GM12878 (cell line): ENCODE results near the gene KIAA0319L. TPM values are rescaled to one million over a fixed set of nuclear protein-coding genes. Genes with fewer than 3 reads are reported as not detected.
A peak's percentile ranks its signal among the peaks of the same experiment; 100 is the strongest.

Source experiments
- ATAC-seq: fragments of 200-7000 bp; cut with Tn5 transposase; 3 replicates; pipeline ENCODE4 v1.9.1; 2020; ENCODE audit warnings: mild to moderate bottlenecking, moderate library complexity
- BruUV-seq: library from RNA; stranded (reverse); fragments of 400-500 nt; replicated peaks from 2 replicates; lab custom pipeline; 2021; lab: Mats Ljungman, UMichigan
- CTCF ChIA-PET: fragments of 300-600 bp; sonication (Branson Sonifier 250); formaldehyde crosslinking; extraction: SDS; loops from one replicate; lab custom pipeline; 2021; ENCODE audit warnings: inconsistent platforms; lab: Yijun Ruan, JAX
- POLR2A ChIA-PET: fragments of 350-600 bp; formaldehyde crosslinking; extraction: SDS; loops from one replicate; lab custom pipeline; 2021; ENCODE audit warnings: inconsistent platforms; lab: Charles Lee
- RAD21 ChIA-PET: fragments of 300-600 bp; sonication (Branson Sonifier 250); formaldehyde crosslinking; loops from one replicate; lab custom pipeline; 2023; ENCODE audit warnings: antibody characterized with exemption; ENCODE audit not compliant: unreplicated experiment; lab: Charles Lee
- SMC1A ChIA-PET: fragments of 300-600 bp; sonication (Branson Sonifier 250); formaldehyde crosslinking; loops from one replicate; lab custom pipeline; 2023; ENCODE audit not compliant: unreplicated experiment, uncharacterized antibody; lab: Charles Lee
- DNase-seq: peaks from one replicate; pipeline ENCODE4 v3.0.0-alpha.2; 2011; ENCODE audit warnings: low read depth, low spot score
- FAIRE-seq: peaks from 3 replicates; lab custom pipeline; 2011; peaks lifted over from hg19 to GRCh38; lab: Jason Lieb, UNC
- H2AFZ ChIP-seq: 2 replicates; pipeline ENCODE4 v1.6.0; 2011; ENCODE audit warnings: low read depth, low read length, control low read depth; ENCODE audit not compliant: control insufficient read depth
- H3K27ac ChIP-seq: 2 replicates; pipeline ENCODE4 v1.5.1; 2011; ENCODE audit warnings: control low read depth; ENCODE audit not compliant: control insufficient read depth, insufficient read depth
- H3K27me3 ChIP-seq, 2 experiments: replicated peaks in 1 of 2; 2 replicates each; pipeline versions ENCODE4 v1.6.0 to v1.6.1; 2011; ENCODE audit warnings: low read length in 1 of 2; ENCODE audit not compliant: control insufficient read depth in 2 of 2, insufficient read depth in 2 of 2
- H3K36me3 ChIP-seq, 2 experiments: 2 replicates each; pipeline ENCODE4 v1.5.1; 2011; ENCODE audit warnings: low read length in 1 of 2; ENCODE audit not compliant: control insufficient read depth in 2 of 2, insufficient read depth in 2 of 2
- H3K4me1 ChIP-seq: 2 replicates; pipeline ENCODE4 v1.6.1; 2011; ENCODE audit warnings: mild to moderate bottlenecking, low read length, moderate library complexity, mixed read lengths; ENCODE audit not compliant: control insufficient read depth, insufficient read depth
- H3K4me2 ChIP-seq: 2 replicates; pipeline ENCODE4 v1.6.0; 2011; ENCODE audit warnings: control low read depth; ENCODE audit not compliant: control insufficient read depth, insufficient read depth
- H3K4me3 ChIP-seq: fragments of 200-600 bp; sonication (generic); 2 replicates; pipeline ENCODE4 v1.5.1; 2016
- H3K79me2 ChIP-seq: 2 replicates; pipeline ENCODE4 v1.6.0; 2011; ENCODE audit warnings: low read length; ENCODE audit not compliant: control insufficient read depth, insufficient read depth
- H3K9ac ChIP-seq: 2 replicates; pipeline ENCODE4 v1.8.0; 2011; ENCODE audit warnings: low read length, control low read depth, mixed read lengths; ENCODE audit not compliant: control insufficient read depth, insufficient read depth
- H3K9me3 ChIP-seq: replicated peaks from 3 replicates; pipeline ENCODE4 v1.5.1; 2011; ENCODE audit warnings: mild to moderate bottlenecking, low read length; ENCODE audit not compliant: control insufficient read depth, insufficient read depth
- H4K20me1 ChIP-seq: 2 replicates; pipeline ENCODE4 v1.6.0; 2011; ENCODE audit not compliant: control insufficient read depth, insufficient read depth
- BHLHE40 ChIP-seq, 2 experiments: fragments of 450-650 bp in 1 of 2; IDR thresholded peaks; 2 replicates each; pipeline ENCODE4 v1.6.1; 2011 to 2017; ENCODE audit warnings: low read depth in 2 of 2, borderline replicate concordance in 1 of 2, improper control_type of control experiment in 1 of 2, low read length in 1 of 2, mild to moderate bottlenecking in 1 of 2
- CHD1 ChIP-seq: IDR thresholded peaks from 2 replicates; pipeline ENCODE4 v1.6.1; 2012; ENCODE audit warnings: low read depth, low read length, improper control_type of control experiment
- GATAD2B ChIP-seq: fragments of 450-650 bp; conservative IDR thresholded peaks from 2 replicates; pipeline ENCODE4 v1.6.1; 2017; ENCODE audit warnings: low read depth, mild to moderate bottlenecking, moderate library complexity
- JUND ChIP-seq: IDR thresholded peaks from 2 replicates; pipeline ENCODE4 v1.6.1; 2012; ENCODE audit warnings: low read depth, mild to moderate bottlenecking, low read length, improper control_type of control experiment, moderate library complexity
- SREBF2 ChIP-seq: IDR thresholded peaks from 2 replicates; pipeline ENCODE4 v1.6.1; 2012; ENCODE audit warnings: mild to moderate bottlenecking, low read length
- WGBS: methylation state at CpG from one replicate; pipeline ENCODE4 v1.1.6; 2016; ENCODE audit warnings: low lambda C conversion rate; ENCODE audit not compliant: insufficient replicate concordance, insufficient coverage; ENCODE audit errors: missing lambda C conversion rate; 5-methylcytosine and 5-hydroxymethylcytosine counted together
- in situ Hi-C: fragments of 300-500 bp; cut with MboI; formaldehyde crosslinking; loops from 9 replicates; pipeline ENCODE4 v1.14.3; 2018; ENCODE audit warnings: mixed read lengths
- intact Hi-C: fragments of 100-400 bp; cut with micrococcal nuclease; formaldehyde crosslinking; loops from one replicate; pipeline ENCODE4 v1.14.2; 2022; ENCODE audit not compliant: unreplicated experiment
- polyA plus RNA-seq, 11 experiments: library from polyadenylated mRNA; depleted of rRNA in 4 of 11; unstranded in 6 of 11; stranded (reverse) in 5 of 11; fragments of >200 nt; fragmentation: Nextera tagmentation in 4 of 11; fragmentation: Illumina TruSeq in 1 of 11; extraction: Ambion mirVana in 4 of 11; extraction: Trizol in 1 of 11; gene quantifications; 1 replicate in 1 of 11; 2 replicates in 10 of 11; pipeline versions ENCODE4 v1.2.1 to v1.2.3, GENCODE V29; 2011 to 2016; ENCODE audit warnings: inconsistent platforms in 2 of 11, missing spikeins in 2 of 11, low read depth in 1 of 11
- total RNA-seq, 4 experiments: library from RNA; depleted of rRNA in 3 of 4; stranded (reverse); fragments of >200 nt in 3 of 4; fragmentation: Illumina TruSeq in 1 of 4; extraction: Trizol in 1 of 4; gene quantifications; 2 replicates each; pipeline versions ENCODE4 v1.2.1 to v1.2.3, GENCODE V29; 2013 to 2021
- TF ChIP-seq, protein P1 (sequence below): IDR thresholded peaks from 2 replicates; pipeline ENCODE4 v1.6.1; 2011; ENCODE audit warnings: borderline replicate concordance, low read depth, mild to moderate bottlenecking, moderate library complexity, low read length; ENCODE audit not compliant: insufficient read depth, poor library complexity, severe bottlenecking
- TF ChIP-seq, protein P2 (sequence below): fragments of 450-650 bp; conservative IDR thresholded peaks from 2 replicates; pipeline ENCODE4 v1.6.1; 2017; ENCODE audit warnings: mild to moderate bottlenecking, moderate library complexity

Gene KIAA0319L
- total and polyA plus RNA-seq, 10 of the 15 experiments (the other 5 are each of a cell fraction or from before 2014, with no cell fraction given): 2.6 to 57.8 (median 25.4) TPM

DNA sequence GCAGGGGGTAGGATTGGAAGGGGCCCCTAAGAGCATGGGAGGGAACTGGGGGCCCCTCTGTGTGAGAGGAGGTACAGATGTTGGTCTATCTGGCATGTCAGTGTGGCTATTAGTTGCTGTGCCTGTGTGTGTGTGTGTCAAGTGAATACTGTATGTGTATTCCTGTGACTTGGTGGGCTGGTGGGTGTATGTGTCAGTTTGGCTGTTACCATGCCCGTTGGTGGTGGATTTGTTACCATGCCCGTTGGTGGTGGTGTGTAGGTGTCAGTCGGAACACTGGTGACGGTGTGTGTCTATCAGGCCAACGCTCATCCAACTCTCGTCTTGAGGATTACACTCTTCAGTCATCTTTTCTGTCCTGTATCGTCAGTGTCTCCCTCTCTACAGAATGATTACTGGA, 38.5 kb upstream of the KIAA0319L start:
- no peak overlapping the region for H2AFZ ChIP-seq
- POLR2A ChIA-PET: no interaction called here
- H3K27ac ChIP-seq: no peak overlapping the region
- TF ChIP-seq, protein P1, sequence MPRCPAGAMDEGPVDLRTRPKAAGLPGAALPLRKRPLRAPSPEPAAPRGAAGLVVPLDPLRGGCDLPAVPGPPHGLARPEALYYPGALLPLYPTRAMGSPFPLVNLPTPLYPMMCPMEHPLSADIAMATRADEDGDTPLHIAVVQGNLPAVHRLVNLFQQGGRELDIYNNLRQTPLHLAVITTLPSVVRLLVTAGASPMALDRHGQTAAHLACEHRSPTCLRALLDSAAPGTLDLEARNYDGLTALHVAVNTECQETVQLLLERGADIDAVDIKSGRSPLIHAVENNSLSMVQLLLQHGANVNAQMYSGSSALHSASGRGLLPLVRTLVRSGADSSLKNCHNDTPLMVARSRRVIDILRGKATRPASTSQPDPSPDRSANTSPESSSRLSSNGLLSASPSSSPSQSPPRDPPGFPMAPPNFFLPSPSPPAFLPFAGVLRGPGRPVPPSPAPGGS: peak; percentile 43
- TF ChIP-seq JUND: no peak
- H3K4me3 ChIP-seq: no peak overlapping the region
- in situ Hi-C loops (no loop called here), intact Hi-C loops (no loop called here)
- H3K9me3 ChIP-seq: no peaks in the 10 kb centered on the region
- no peak overlapping the region for H3K4me2 ChIP-seq
- FAIRE-seq (no peak), DNase-seq (no peak), ATAC-seq (no peak)
- H3K79me2 ChIP-seq: no peaks in the 10 kb centered on the region
- SMC1A ChIA-PET: no interaction called here
- WGBS: 90% methylated on average over 7 of the region's 7 CpGs
- peaks cover 6 to 9% of the 10 kb centered on the region in 2 experiments; a peak in 3 of 4 replicates for H3K36me3 ChIP-seq
- RAD21 ChIA-PET: no interaction called here
- no peaks in the 10 kb centered on the region for H3K4me1 ChIP-seq
- H3K9ac ChIP-seq: no peak overlapping the region
- H3K27me3 ChIP-seq: no peaks in the 10 kb centered on the region
- H4K20me1 ChIP-seq: no peaks in the 10 kb centered on the region
- BruUV-seq: TSS peak; percentile 21
- CTCF ChIA-PET: no interaction called here

DNA sequence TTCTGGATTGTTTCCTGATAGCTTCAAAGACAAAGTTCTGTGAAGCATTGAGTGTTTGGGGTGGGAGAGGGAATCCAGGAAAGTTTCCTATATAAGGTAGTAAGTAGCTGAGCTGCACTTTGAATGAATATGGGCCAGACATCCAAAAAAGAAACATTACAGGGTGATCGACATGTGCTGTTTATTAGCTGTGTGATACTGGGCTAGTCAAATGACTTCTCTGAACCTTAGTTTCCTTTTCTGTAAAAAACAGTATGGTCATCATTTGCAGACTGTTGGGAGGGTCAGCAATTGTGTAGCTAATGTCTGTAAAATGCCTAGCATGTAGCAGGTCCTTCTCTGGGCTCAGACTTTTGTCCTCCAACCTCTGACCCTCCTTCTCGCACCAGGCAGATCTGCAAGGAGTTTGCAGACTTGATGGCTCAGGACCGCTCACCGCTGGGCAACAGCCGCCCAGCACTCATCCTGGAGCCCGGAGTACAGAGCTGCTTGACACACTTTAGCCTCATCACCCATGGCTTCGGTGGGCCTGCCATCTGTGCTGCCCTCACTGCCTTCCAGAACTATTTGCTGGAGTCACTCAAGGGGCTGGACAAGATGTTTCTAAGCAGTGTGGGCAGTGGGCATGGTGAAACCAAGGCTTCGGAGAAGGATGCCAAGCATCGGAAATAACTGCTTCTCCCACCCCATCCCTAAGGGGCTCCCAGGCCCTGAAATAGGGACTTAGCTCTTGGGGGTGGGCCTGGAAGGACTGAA, 37.0 kb upstream of the KIAA0319L start:
- WGBS: 97% methylated on average over 9 of the region's 9 CpGs
- ChIA-PET CTCF (interaction anchor here (0.6 to 1.5 kb wide), 4 partner anchors 13 to 741 kb away, joined by 3 to 6 read pairs (median 4); no protein-coding TSS in a partner anchor), RAD21 (no interaction called here), POLR2A (interaction anchor here (0.6 kb wide), 1 partner anchor 212 kb away, joined by 3 read pairs; no protein-coding TSS in a partner anchor), SMC1A (interaction anchor here (1.4 kb wide), 2 partner anchors 13 to 134 kb away, joined by 3 read pairs; no protein-coding TSS in a partner anchor)
- H3K9me3 ChIP-seq: no peaks in the 10 kb centered on the region
- no peaks in the 10 kb centered on the region for H3K27me3 ChIP-seq
- no peak overlapping the region for H3K27ac ChIP-seq
- BruUV-seq: no TSS peak
- no peak for DNase-seq
- TF ChIP-seq CHD1 (no peak), GATAD2B (no peak), BHLHE40 (IDR thresholded peaks at IDR 0.05; ENCODE audit: borderline replicate concordance in 1 of 2, low read depth in 2 of 2, low read length in 1 of 2) (no peak), SREBF2 (no peak)
- TF ChIP-seq, protein P1: peak; percentile 77
- TF ChIP-seq, protein P2, sequence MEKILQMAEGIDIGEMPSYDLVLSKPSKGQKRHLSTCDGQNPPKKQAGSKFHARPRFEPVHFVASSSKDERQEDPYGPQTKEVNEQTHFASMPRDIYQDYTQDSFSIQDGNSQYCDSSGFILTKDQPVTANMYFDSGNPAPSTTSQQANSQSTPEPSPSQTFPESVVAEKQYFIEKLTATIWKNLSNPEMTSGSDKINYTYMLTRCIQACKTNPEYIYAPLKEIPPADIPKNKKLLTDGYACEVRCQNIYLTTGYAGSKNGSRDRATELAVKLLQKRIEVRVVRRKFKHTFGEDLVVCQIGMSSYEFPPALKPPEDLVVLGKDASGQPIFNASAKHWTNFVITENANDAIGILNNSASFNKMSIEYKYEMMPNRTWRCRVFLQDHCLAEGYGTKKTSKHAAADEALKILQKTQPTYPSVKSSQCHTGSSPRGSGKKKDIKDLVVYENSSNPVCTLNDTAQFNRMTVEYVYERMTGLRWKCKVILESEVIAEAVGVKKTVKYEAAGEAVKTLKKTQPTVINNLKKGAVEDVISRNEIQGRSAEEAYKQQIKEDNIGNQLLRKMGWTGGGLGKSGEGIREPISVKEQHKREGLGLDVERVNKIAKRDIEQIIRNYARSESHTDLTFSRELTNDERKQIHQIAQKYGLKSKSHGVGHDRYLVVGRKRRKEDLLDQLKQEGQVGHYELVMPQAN: no peak
- ATAC-seq: no peak
- no peaks in the 10 kb centered on the region for H3K4me1 ChIP-seq
- no peaks in the 10 kb centered on the region for H3K79me2 ChIP-seq
- H3K4me3 ChIP-seq: no peak overlapping the region
- intact Hi-C loops (no loop called here), in situ Hi-C loops (no loop called here)
- no peak overlapping the region for H2AFZ ChIP-seq
- no peak for FAIRE-seq
- H3K4me2 ChIP-seq: no peak overlapping the region
- no peaks in the 10 kb centered on the region for H4K20me1 ChIP-seq
- no peak overlapping the region for H3K9ac ChIP-seq
- H3K36me3 ChIP-seq: peaks cover 4 to 5% of the 10 kb centered on the region in 2 experiments; a peak in 3 of 4 replicates
